Activated CD8-positive, alpha-beta memory T cell treated with anti-CD3 and anti-CD28 coated beads for 36 hours (primary cell): Measurements from ENCODE around the gene RANGRF. TPM values are rescaled to one million over a fixed set of nuclear protein-coding genes. Genes with fewer than 3 reads are reported as not detected.
"Not testable (repeated sequence)": the region's sequence is repeated elsewhere in the genome, so short reads cannot be mapped to it uniquely, and the experiment has no call there.

Source experiments
- CTCF ChIA-PET: fragments of 350-600 bp; sonication (Branson Sonifier 250); formaldehyde crosslinking; loops from one replicate; lab custom pipeline; 2021; ENCODE audit warnings: antibody characterized with exemption; lab: Charles Lee
- POLR2A ChIA-PET: fragments of 350-600 bp; sonication (Branson Sonifier 250); formaldehyde crosslinking; loops from one replicate; lab custom pipeline; 2021; ENCODE audit warnings: antibody characterized with exemption; lab: Charles Lee
- total RNA-seq, 2 experiments: library from RNA; stranded (reverse); gene quantifications; one replicate each; pipeline ENCODE4 v1.2.3, GENCODE V29; 2021

RANGRF gene, protein sequence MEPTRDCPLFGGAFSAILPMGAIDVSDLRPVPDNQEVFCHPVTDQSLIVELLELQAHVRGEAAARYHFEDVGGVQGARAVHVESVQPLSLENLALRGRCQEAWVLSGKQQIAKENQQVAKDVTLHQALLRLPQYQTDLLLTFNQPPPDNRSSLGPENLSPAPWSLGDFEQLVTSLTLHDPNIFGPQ
- 10 to 100 TPM; 65.8 to 66.1 TPM for total RNA-seq

DNA sequence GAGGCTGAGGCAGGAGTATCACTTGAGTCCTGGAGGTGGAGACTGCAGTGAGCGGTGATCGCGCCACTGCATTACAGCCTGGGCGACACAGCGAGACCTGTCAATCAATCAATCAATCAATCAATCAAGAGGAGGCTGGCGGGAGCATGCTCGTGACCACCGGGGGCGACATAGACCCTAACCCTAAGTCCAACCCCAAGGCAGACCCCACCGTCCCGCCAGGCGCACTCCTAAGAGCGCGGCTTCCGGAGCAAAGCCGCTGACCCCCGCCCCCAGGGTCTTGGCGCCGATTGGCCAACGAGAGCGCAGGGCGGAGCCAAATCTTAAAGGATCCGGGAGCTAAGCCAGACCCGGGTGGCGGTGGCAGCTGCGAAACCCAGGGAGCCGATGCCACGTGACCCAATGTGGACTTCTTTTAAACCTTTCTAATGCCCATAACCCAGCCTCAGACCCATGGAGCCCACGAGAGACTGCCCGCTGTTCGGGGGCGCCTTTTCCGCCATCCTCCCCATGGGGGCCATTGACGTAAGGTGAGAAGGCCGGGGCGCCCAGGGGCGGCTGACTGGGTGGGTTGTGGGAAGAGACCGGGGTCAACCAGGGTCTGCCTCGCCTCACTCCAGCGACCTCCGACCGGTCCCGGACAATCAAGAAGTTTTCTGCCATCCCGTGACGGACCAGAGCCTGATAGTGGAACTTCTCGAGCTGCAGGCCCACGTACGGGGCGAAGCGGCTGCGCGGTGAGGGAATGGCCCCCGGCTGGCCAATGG lies at the start of gene RANGRF:
TSS of gene RANGRF (plus strand) at position 335 of the 767 bp plus-strand sequence. CDS start at position 454, 119 bp downstream.
- ChIA-PET POLR2A (interaction anchor here (0.9 to 1.4 kb wide), 3 partner anchors 12 to 165 kb away, joined by 3 to 11 read pairs (median 3); partner anchors contain the start of genes CTC1 and PFAS), CTCF (interaction anchor here (1.0 to 1.6 kb wide), 3 partner anchors 39 to 100 kb away, joined by 3 to 4 read pairs (median 4); partner anchors contain the start of gene PFAS)

GRCh38 chr17:8243827-8244226 lies 44.6 kb upstream of the RANGRF start:
- POLR2A ChIA-PET: interaction anchor here (0.7 to 1.0 kb wide), 2 partner anchors 52 to 122 kb away, joined by 3 read pairs; no protein-coding TSS in a partner anchor
- CTCF ChIA-PET: interaction anchor here (1.0 to 1.1 kb wide), 3 partner anchors 20 to 57 kb away, joined by 3 to 4 read pairs (median 3); no protein-coding TSS in a partner anchor

GRCh38 chr17:8244768-8245167 lies 43.7 kb upstream of the RANGRF start:
- ChIA-PET POLR2A (interaction anchor here (1.0 to 5.9 kb wide), 2 partner anchors 21 to 51 kb away, joined by 3 to 101 read pairs; no protein-coding TSS in a partner anchor), CTCF (interaction anchor here (1.0 to 1.4 kb wide), 3 partner anchors 55 to 171 kb away, joined by 3 read pairs; no protein-coding TSS in a partner anchor)

DNA sequence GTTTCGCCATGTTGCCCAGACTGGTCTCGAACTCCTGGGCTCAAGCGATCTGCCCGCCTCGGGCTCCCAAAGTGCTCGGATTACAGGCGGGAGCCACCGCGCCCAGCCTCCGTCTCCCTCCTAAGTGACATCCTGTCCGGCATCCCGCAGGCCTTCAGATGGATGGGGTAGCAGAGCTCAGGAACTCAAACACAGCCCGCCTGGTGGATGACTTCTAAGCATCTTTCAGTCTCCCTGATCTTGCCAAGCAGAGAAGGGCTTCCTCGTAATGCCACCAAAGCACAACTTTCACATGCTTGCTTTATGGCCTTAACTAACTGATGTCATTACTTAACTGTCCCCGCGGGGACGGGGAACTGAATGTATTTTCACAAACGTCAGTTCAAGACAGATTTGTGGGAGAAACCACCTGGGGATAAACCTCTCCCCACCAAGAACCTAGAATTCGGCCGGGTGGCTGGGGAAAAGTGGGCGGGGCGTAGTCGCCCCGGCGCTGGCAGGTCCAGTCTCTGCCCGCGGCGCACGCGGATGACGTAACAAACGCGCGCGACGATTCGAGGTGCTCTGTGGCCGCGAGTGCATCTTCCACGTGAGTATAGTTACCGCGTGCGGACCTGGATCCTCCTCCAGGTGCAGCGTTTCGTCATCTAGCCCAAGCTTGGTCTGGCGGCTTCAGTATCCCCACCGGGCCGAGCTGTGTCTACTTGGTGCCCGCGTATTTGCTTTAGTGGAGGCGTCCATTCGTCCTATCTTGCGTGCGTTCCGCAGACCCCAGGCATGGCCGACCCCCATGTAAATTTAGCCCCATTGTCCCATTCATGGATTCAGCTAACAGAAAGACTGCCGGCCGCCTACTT lies 39.5 kb upstream of the RANGRF start, which contains the start of gene PFAS:
TSS of gene PFAS (plus strand) at position 539 of the 857 bp plus-strand sequence. CDS start 4,649 bp downstream, outside the sequence.
- CTCF ChIA-PET: interaction anchor here (1.0 to 3.6 kb wide), 13 partner anchors 16 to 156 kb away, joined by 3 to 20 read pairs (median 3); partner anchors contain the start of genes ALOXE3 and RANGRF
- POLR2A ChIA-PET: interaction anchor here (0.5 to 5.9 kb wide), 13 partner anchors 10 to 126 kb away, joined by 3 to 101 read pairs (median 5); partner anchors contain the start of genes AURKB, BORCS6, RANGRF and SLC25A35

DNA sequence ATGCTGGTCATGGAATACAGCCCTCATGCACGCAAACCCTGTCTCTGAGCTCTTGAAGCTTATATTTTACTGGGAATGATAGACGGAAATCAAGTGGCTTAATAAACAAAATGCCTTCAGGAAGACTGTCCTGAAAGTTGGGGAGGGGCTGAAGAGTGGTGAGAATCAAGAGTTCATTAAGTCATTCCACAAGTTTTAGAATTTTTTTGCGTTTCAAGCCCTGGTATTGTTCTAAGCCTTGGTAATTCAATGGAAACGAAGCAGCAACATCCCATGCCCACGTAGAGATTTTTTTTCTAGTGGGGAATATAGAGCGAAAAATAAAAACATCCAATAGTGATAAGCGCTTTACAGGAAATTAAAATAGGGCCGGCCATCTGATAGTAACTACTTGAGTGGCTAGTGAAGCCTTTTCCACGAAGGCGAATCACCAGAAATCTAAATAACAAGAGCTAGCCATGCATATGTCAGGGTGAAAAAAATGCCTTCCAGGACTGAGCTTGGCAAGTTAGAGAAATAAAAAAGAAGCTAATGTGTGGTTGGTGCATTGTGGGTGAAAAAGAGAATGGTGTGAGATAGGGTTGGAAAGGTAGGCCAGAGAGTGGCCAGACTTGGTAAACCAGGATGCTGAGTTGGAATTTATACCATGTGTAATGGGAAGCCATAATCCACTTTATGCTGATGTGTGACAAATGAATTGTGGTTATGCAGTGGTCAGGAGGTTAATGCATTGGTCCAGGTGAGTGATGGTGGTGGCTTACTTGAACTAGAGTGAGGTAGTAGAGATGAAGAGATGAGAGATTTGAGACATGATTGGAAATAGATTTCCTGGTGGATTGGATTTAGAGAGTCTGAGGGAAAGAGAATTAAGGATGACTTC lies 38.6 kb upstream of the RANGRF start:
- POLR2A ChIA-PET: interaction anchor here (0.5 to 5.9 kb wide), 8 partner anchors 9 to 130 kb away, joined by 3 to 101 read pairs (median 4); partner anchors contain the start of genes BORCS6 and SLC25A35

DNA sequence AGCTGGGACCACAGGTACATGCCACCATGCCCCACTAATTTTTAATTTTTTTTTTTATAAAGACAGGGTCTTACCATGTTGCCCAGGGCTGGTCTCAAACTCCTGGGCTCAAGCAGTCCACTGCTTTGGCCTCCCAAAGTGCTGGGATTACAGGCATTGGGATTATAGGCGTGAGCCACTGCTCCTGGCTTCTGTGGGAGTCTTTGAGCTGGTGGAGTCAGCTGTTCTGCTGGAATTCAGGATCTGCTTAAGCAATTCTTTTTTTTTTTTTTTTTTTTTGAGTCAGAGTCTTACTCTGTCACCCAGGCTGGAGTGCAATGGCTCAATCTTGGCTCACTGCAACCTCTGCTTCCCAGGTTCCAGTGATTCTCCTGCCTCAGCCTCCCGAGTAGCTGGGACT lies 37.1 kb upstream of the RANGRF start:
- CTCF ChIA-PET: not testable (repeated sequence)
- POLR2A ChIA-PET: interaction anchor here (0.6 to 1.3 kb wide), 2 partner anchors 33 to 64 kb away, joined by 5 to 11 read pairs; no protein-coding TSS in a partner anchor

More for the DNA sequence above, 38.6 kb upstream of the RANGRF start:
- CTCF ChIA-PET: interaction anchor here (1.0 to 3.6 kb wide), 8 partner anchors 24 to 88 kb away, joined by 3 to 20 read pairs (median 3); partner anchors contain the start of gene RANGRF

DNA sequence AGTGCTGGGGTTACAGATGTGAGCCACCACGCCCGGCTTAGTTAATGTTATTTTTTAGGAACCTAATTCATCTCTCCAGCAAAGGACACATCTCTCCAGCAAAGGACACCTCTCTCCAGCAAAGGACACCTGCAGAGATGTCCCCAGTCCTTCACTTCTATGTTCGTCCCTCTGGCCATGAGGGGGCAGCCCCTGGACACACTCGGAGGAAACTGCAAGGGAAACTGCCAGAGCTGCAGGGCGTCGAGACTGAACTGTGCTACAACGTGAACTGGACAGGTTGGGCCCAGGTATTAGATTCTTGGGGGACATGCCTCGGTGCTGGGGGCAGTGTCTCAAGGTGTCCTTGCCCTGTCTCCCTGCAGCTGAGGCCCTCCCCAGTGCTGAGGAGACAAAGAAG lies 34.7 kb upstream of the RANGRF start:
- POLR2A ChIA-PET: no interaction called here
- CTCF ChIA-PET: no interaction called here

- ChIA-PET CTCF (no interaction called here), POLR2A (no interaction called here)
Measured at GRCh38 chr17:8254881-8255280, 33.6 kb upstream of the RANGRF start.

GRCh38 chr17:8255499-8255898 lies 33.0 kb upstream of the RANGRF start:
- POLR2A ChIA-PET: no interaction called here
- CTCF ChIA-PET: no interaction called here

- ChIA-PET POLR2A (no interaction called here), CTCF (no interaction called here)
Measured at GRCh38 chr17:8256291-8256690, 32.2 kb upstream of the RANGRF start.

DNA sequence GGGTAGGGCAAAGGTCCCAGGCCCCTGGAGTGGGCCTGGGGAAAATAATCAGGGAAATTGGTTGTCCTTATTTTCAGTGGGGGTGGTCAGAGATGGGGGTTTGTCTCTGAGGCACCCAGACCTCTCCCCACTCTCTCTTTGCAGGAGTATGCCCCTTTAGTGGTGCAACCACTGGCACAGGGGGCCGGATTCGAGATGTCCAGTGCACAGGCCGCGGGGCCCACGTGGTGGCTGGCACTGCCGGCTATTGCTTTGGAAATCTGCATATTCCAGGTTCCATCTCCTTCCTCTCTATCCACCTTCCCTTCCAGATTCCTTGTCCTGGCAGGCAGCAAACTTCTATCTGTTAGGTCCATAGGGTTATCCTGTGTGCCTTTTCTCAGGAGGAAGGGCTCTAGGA lies 31.8 kb upstream of the RANGRF start:
- ChIA-PET CTCF (no interaction called here), POLR2A (no interaction called here)

DNA sequence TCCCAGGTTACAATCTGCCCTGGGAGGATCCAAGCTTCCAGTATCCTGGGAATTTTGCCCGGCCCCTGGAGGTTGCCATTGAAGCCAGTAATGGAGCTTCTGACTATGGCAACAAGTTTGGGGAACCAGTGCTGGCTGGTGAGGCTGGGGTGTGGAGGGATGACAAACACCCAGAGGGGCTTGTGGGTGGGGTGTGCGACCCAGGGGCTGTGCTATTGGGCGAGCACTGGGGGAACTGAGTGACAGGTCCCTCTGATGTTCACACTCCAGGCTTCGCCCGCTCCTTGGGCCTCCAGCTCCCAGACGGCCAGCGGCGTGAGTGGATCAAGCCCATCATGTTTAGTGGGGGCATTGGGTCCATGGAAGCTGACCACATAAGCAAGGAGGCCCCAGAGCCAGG lies 30.7 kb upstream of the RANGRF start:
- POLR2A ChIA-PET: no interaction called here
- CTCF ChIA-PET: no interaction called here

- ChIA-PET CTCF (no interaction called here), POLR2A (interaction anchor here (0.6 kb wide), 1 partner anchor 16 kb away, joined by 3 read pairs; the partner anchor contains the start of gene CTC1)
Measured at GRCh38 chr17:8264320-8264719, 24.1 kb upstream of the RANGRF start.

GRCh38 chr17:8264836-8265542 lies 23.5 kb upstream of the RANGRF start:
- ChIA-PET CTCF (no interaction called here), POLR2A (no interaction called here)

GRCh38 chr17:8266648-8267479 lies 21.6 kb upstream of the RANGRF start:
- ChIA-PET CTCF (no interaction called here), POLR2A (no interaction called here)

DNA sequence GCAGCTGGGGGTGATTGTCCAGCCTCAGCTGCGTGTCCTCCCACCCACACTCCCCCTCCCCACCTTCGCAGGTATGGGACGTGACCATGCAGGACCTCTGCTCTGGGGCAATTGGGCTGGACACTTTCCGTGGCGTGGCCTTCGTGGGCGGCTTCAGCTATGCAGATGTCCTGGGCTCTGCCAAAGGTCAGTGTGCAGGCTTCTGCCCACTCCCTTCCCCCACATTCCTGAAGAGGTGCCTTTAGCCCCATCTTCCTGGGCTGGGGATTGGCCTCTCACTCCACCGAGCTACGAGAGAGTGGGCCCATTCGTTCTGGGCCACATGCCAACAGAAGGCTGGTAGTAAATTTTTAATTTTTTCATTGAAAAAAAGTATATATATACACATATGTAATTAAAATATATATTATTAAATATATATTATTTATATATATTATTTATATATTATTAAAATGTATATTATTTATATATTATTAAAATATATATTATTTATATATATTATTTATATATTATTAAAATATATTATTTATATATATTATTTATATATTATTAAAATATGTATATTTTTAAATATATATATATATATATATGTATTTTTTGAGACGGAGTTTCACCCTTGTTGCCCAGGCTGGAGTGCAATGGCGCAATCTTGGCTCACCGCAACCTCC lies 20.9 kb upstream of the RANGRF start:
- ChIA-PET POLR2A (no interaction called here), CTCF (no interaction called here)
